Measurements from ENCODE around the gene DNAJB5.

DNAJB5 gene

DNA sequence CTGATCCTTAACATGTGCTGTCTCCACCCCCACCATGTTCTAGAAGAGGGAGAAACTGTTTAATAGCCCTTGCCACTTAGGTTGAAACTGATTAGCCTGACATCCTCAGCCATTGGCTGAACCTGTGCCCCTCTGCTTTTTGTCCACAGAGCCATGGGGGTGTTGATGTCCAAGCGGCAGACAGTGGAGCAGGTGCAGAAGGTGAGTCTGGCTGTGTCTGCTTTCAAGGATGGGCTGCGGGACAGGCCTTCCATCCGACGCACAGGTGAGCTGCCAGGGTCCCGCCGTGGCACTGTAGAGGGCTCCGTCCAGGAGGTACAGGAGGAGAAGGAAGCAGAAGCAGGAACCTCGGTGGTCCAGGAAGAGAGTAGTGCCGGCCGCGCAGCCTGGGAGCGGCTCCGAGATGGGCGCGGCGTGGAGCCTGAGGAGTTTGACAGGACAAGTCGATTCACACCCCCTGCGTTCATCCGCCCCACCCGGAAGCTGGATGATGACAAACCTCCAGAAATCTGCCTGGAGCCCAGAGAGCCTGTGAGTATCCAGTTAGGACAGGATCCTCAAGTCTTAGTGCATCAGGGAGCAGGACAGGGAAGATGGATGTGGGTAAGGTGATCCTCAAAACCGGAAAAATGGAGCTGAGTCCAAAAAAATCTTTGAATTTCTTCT lies 18.3 kb upstream of the DNAJB5 start:
- H3K4me3 ChIP-seq (ENCODE audit: low read depth, low read length), result no peak overlapping the region
- no peak for DNase-seq (ENCODE audit: low read depth, low spot score)
- in situ Hi-C loops (cut with HindIII; ENCODE audit: low sequenced_read_pairs), result no loop called here
- TF ChIP-seq, protein P1, sequence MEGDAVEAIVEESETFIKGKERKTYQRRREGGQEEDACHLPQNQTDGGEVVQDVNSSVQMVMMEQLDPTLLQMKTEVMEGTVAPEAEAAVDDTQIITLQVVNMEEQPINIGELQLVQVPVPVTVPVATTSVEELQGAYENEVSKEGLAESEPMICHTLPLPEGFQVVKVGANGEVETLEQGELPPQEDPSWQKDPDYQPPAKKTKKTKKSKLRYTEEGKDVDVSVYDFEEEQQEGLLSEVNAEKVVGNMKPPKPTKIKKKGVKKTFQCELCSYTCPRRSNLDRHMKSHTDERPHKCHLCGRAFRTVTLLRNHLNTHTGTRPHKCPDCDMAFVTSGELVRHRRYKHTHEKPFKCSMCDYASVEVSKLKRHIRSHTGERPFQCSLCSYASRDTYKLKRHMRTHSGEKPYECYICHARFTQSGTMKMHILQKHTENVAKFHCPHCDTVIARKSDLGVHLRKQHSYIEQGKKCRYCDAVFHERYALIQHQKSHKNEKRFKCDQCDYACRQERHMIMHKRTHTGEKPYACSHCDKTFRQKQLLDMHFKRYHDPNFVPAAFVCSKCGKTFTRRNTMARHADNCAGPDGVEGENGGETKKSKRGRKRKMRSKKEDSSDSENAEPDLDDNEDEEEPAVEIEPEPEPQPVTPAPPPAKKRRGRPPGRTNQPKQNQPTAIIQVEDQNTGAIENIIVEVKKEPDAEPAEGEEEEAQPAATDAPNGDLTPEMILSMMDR (IDR thresholded peaks at IDR 0.05; ENCODE audit: low read depth, low read length), result no peak

DNA sequence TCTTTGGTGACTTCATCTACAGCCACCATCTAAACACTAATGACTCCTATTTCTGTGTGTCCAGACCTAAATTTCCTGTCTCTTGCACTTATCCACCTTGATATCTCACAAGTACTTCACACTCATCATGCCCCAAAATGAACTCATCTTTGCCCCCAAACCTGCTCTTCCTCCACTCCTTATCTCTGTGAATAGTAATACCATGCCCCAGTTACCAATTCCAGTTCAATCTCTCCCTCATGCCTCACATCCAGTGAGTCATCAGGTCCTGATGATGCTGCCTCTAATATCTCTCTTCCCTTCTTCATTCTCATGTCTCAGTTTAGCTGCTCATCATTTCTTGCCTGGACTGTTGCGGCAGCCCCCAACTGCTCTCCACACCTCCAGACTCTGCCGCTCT lies 14.9 kb upstream of the DNAJB5 start:
- in situ Hi-C loops (cut with HindIII; ENCODE audit: low sequenced_read_pairs), result no loop called here
- no peak for DNase-seq (ENCODE audit: low read depth, low spot score)
- TF ChIP-seq, protein P1 (IDR thresholded peaks at IDR 0.05; ENCODE audit: low read depth, low read length), result no peak
- H3K4me3 ChIP-seq (ENCODE audit: low read depth, low read length), result no peak overlapping the region

DNA sequence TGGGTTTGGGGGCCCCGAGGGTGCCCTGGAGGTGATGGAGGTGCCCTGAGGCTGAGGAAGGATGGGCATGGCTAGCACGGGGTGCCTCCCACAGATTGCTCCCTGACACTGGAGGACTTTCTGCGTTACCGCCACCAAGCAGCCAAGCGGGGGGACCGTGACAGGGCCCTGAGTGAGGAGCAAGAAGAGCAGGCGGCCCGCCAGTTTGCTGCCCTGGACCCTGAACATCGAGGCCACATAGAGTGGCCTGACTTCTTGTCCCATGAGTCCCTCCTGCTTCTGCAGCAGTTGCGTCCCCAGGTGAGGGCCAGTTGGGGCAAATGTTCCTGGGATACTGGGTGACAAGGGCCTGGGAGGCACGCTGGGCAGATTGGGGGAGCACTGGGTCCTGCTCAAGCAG lies 13.1 kb upstream of the DNAJB5 start:
- H3K4me3 ChIP-seq (ENCODE audit: low read depth, low read length), result no peak overlapping the region
- in situ Hi-C loops (cut with HindIII; ENCODE audit: low sequenced_read_pairs), result no loop called here
- TF ChIP-seq, protein P1 (IDR thresholded peaks at IDR 0.05; ENCODE audit: low read depth, low read length), result no peak
- no peak for DNase-seq (ENCODE audit: low read depth, low spot score)

DNA sequence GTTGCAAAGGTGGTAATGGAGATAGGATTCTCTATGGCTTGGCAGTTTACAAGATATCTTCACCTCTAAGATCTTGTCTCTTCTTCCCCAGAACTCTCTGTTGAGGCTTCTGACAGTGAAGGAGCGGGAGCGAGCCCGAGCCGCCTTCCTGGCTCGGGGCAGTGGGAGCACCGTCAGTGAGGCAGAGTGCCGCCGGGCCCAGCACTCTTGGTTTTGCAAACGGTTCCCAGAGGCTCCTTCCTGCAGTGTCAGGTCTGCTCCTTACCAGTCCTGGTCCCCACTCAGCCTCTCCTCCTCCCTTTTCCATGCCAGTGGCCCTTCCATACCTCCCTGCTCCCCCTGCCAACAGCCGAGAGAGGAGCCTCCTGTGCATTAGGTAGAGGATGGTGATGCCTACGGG lies 12.6 kb upstream of the DNAJB5 start:
- H3K4me3 ChIP-seq (ENCODE audit: low read depth, low read length), result no peak overlapping the region
- no peak for DNase-seq (ENCODE audit: low read depth, low spot score)
- in situ Hi-C loops (cut with HindIII; ENCODE audit: low sequenced_read_pairs), result no loop called here
- TF ChIP-seq, protein P1 (IDR thresholded peaks at IDR 0.05; ENCODE audit: low read depth, low read length), result no peak

DNA sequence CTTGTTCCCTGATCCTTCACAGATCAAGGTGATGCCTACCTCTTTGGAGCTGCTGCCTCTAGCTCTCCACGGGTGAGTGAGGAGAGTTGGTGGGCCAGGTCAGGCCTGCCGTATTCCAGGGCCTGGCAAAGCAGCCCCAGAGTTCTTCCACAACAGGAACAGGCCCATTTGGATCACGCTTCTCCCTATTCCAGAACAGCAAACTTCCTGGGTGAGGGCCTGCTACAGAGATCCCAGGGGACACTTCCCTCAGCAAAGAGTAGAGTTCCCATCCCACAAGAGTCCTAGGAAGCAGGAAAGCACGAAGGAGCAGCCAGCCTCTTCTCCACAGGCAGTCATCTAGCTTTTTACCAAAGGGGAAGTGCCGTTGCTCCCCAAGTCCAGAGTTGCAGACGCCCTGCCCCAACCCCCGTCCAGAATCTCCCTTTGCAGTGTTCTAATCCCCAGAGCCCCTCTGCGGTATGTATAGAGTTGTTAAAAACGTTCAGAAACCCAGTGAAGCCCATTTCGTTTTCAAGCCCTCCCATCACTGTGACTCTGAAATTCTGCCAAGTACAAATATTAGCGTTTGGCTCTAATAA lies 9.3 kb upstream of the DNAJB5 start:
- no peak overlapping the region for H3K4me3 ChIP-seq (ENCODE audit: low read depth, low read length)
- TF ChIP-seq, protein P1 (IDR thresholded peaks at IDR 0.05; ENCODE audit: low read depth, low read length), result no peak
- in situ Hi-C loops (cut with HindIII; ENCODE audit: low sequenced_read_pairs), result no loop called here
- no peak for DNase-seq (ENCODE audit: low read depth, low spot score)

DNA sequence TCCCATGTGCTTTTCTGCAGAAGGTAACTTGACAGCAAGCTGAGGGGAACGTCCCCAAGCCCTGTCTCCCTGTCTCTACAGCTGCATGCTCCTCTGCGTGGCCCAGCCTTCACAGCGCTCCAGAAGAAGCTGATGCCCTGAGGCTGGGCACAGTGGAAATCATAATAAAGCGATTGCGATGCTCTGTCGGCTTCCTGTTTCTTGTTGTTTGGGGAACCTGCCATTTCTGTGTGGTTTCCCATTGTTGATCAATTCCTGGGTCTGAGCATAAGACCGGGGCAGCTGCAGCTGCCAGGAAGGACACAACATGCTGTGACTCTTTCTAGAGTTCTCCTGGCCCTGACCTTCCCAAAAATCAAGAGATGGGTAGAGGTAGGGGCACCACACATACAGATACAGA lies 7.2 kb upstream of the DNAJB5 start:
- no peak for DNase-seq (ENCODE audit: low read depth, low spot score)
- in situ Hi-C loops (cut with HindIII; ENCODE audit: low sequenced_read_pairs), result no loop called here
- TF ChIP-seq, protein P1 (IDR thresholded peaks at IDR 0.05; ENCODE audit: low read depth, low read length), result no peak
- H3K4me3 ChIP-seq (ENCODE audit: low read depth, low read length), result no peak overlapping the region
